ENCODE results near the gene TP53I11. TPM values are rescaled to one million over a fixed set of nuclear protein-coding genes. Genes with fewer than 3 reads are reported as not detected.

Gene TP53I11, protein sequence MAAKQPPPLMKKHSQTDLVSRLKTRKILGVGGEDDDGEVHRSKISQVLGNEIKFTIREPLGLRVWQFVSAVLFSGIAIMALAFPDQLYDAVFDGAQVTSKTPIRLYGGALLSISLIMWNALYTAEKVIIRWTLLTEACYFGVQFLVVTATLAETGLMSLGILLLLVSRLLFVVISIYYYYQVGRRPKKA
- 59.9 and 66.5 TPM in 2 replicates for total RNA-seq (2014; rRNA removed; shearing (Covaris generic))
- 117 and 118 TPM in 2 replicates for polyA plus RNA-seq (2016; fragmentation: Nextera tagmentation; extraction: Ambion mirVana)

DNA sequence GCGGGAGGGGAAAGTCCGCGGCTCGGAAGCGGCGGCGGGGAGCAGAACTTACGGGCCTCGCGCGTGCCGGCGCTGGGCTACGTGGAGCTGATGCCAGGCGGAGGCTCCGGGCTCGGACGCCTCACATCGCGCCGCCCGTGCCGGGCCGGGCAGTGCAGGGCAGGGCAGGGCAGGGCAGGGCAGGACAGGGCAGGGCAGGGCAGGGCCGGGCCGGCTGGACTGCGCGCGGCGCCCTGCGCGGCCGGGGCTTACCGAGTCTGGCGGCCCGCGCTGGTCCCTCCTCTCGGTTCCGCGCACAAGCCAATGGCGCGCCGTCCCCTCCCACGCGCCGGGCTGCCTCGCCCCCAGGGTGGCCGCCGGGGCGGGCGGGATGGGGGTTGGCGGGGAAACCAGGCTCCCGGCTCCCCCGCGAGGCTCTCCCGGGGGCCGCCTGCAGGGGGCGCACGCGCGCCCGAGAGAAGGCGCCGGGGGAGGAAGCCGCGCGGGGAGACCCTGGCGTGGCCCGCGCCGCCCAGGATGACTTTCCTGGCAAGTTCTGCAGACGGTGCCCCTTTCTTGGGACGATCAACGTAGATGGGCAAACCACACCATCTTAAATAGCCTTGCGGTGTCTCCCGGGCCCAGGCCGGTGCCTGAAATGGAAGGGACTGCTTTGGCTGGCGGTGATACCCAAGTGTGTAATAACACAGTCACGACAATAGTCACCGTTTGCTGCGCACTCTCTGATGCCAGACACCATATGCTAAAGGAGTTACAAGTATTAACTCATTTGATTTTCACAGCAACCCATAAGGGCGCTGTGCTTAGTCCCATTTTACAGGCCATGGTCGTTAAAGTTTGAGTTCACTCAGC, at the start of gene TP53I11:
Gene TP53I11, minus strand, starts transcription at position 259 of the 852 bp plus-strand sequence. CDS start 12,548 bp downstream, outside the sequence.
- H3K9me2 ChIP-seq (ENCODE audit: insufficient read depth): no peaks in the 10 kb centered on the region
- H3K4me2 ChIP-seq (ENCODE audit: unreplicated experiment): peak within 1 kb of the TSS; percentile 75
- no peaks in the 10 kb centered on the region for H3K9me3 ChIP-seq (ENCODE audit: low read depth)
- peak within 1 kb of the TSS; percentile 84 for H3K4me3 ChIP-seq
- TF ChIP-seq EZH2 (IDR thresholded peaks at IDR 0.05; ENCODE audit: insufficient read depth, poor library complexity, severe bottlenecking): no peak
- TF ChIP-seq EZH2phosphoT487 (IDR thresholded peaks at IDR 0.05; ENCODE audit: insufficient read depth, low read depth): no peak
- peaks cover 9% of the 10 kb centered on the region for H3K4me1 ChIP-seq (ENCODE audit: insufficient read depth)
- peak; percentile 87 for DNase-seq
- peak within 1 kb of the TSS; percentile 68 for H2AFZ ChIP-seq
- peak within 1 kb of the TSS; percentile 81 for H3K9ac ChIP-seq
- in situ Hi-C loops (cut with MboI): no loop called here
- H3K36me3 ChIP-seq (ENCODE audit: low read depth): no peaks in the 10 kb centered on the region
- peaks cover 12% of the 10 kb centered on the region; the same call in 1 of the 2 replicates for H3F3A ChIP-seq (ENCODE audit: insufficient read depth)
- H3K27ac ChIP-seq: no peak within 1 kb of the TSS
- H4K20me1 ChIP-seq (ENCODE audit: insufficient read depth): no peaks in the 10 kb centered on the region
- WGBS, 2 experiments (ENCODE audit: low coverage in 1 of 2, low lambda C conversion rate in 2 of 2, missing lambda C conversion rate in 2 of 2): 10 to 17% methylated on average over 41 to 63 of the region's 83 CpGs
- no peaks in the 10 kb centered on the region for H3K27me3 ChIP-seq (replicated peaks; ENCODE audit: insufficient read depth)
- peaks cover 19% of the 10 kb centered on the region for H3K79me2 ChIP-seq (ENCODE audit: insufficient read depth)

DNA sequence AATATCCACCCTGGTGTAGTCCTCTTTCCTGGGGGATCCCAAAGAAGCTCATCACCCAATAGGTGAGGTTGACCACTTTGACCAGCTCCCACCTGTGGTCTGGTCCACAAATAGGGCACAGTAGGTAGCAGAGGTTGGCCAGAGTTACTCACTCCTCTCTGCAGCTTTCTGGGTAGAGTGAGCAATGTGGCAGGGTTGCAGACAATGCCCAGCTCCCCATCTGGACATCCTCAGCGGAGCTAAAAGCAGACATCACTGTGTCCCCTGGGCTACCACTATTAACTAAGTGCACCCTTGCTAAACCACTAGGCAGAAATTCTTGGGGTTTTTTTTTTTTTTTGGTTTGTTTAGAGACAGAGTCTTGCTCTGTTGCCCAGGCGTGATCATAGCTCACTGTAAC, 48.4 kb upstream of the TP53I11 start:
- Histone ChIP-seq H3K4me2 (ENCODE audit: unreplicated experiment) (no peak overlapping the region), H3K27me3 (replicated peaks; ENCODE audit: insufficient read depth) (peaks cover 7% of the 10 kb centered on the region), H3K4me1 (ENCODE audit: insufficient read depth) (no peaks in the 10 kb centered on the region), H2AFZ (no peak overlapping the region), H3K9me2 (ENCODE audit: insufficient read depth) (no peaks in the 10 kb centered on the region), H3K36me3 (ENCODE audit: low read depth) (no peaks in the 10 kb centered on the region), H3K79me2 (ENCODE audit: insufficient read depth) (no peaks in the 10 kb centered on the region), H4K20me1 (ENCODE audit: insufficient read depth) (no peaks in the 10 kb centered on the region), H3K4me3 (no peak overlapping the region), H3F3A (ENCODE audit: insufficient read depth) (no peaks in the 10 kb centered on the region), H3K27ac (no peak overlapping the region), H3K9ac (no peak overlapping the region), H3K9me3 (ENCODE audit: low read depth) (no peaks in the 10 kb centered on the region)
- DNase-seq: no peak
- TF ChIP-seq EZH2phosphoT487 (IDR thresholded peaks at IDR 0.05; ENCODE audit: insufficient read depth, low read depth): no peak
- TF ChIP-seq EZH2 (IDR thresholded peaks at IDR 0.05; ENCODE audit: insufficient read depth, poor library complexity, severe bottlenecking): no peak
- in situ Hi-C loops (cut with MboI): no loop called here
- WGBS, 2 experiments (ENCODE audit: low coverage in 1 of 2, low lambda C conversion rate in 2 of 2, missing lambda C conversion rate in 2 of 2): 61 to 66% methylated on average over 2 of the region's 2 CpGs

DNA sequence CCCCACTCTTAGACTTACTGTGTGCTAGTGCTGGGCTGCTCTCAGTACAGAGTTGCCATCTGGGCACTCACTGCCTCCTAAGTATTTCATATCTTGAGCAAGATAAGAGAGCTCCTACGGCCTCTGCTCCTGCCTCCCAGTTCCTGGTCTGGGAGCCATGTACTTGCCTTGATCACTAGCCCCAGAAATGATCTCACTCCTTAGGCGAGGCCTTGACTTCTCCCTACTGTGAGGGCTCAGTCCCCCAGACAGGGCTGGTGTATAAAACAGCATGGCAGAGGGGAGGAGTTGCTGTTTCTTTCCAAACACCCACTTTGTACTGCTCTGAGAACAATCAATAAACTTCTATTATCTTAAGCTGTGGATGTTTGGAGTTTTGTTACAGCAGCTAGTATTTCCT, 47.4 kb upstream of the TP53I11 start:
- Histone ChIP-seq H2AFZ (no peak overlapping the region), H3K27ac (no peak overlapping the region), H3K4me1 (ENCODE audit: insufficient read depth) (no peaks in the 10 kb centered on the region), H3K27me3 (replicated peaks; ENCODE audit: insufficient read depth) (peaks cover 7% of the 10 kb centered on the region), H3K9me3 (ENCODE audit: low read depth) (no peaks in the 10 kb centered on the region), H4K20me1 (ENCODE audit: insufficient read depth) (no peaks in the 10 kb centered on the region), H3K9ac (no peak overlapping the region), H3K4me2 (ENCODE audit: unreplicated experiment) (no peak overlapping the region), H3K4me3 (no peak overlapping the region), H3F3A (ENCODE audit: insufficient read depth) (no peaks in the 10 kb centered on the region), H3K36me3 (ENCODE audit: low read depth) (no peaks in the 10 kb centered on the region), H3K9me2 (ENCODE audit: insufficient read depth) (no peaks in the 10 kb centered on the region), H3K79me2 (ENCODE audit: insufficient read depth) (no peaks in the 10 kb centered on the region)
- no peak for DNase-seq
- WGBS, 2 experiments (ENCODE audit: low coverage in 1 of 2, low lambda C conversion rate in 2 of 2, missing lambda C conversion rate in 2 of 2): 51 to 57% methylated on average over 2 of the region's 2 CpGs
- in situ Hi-C loops (cut with MboI): no loop called here
- no peak for TF ChIP-seq EZH2phosphoT487 (IDR thresholded peaks at IDR 0.05; ENCODE audit: insufficient read depth, low read depth)
- no peak for TF ChIP-seq EZH2 (IDR thresholded peaks at IDR 0.05; ENCODE audit: insufficient read depth, poor library complexity, severe bottlenecking)

DNA sequence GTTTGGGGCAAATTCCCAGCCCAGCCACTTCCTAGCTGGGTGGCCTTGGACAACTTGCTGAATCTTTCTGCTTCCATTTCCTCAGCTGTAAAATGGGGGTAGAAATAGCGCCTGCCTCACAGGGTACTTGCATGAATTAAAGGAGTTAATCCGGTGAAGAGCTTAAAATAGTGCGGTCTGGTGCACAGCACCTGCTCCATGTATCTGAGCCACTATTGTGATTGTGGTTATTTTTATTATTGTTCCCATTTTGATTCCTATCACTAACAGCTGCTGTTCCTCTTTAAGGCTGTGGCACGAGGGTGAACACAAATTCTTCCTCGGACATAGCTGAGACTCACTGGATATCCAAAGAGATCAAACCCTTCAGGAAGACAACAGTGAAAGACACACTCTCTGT, 46.9 kb upstream of the TP53I11 start:
- no peak overlapping the region for H3K27ac ChIP-seq
- H3K4me1 ChIP-seq (ENCODE audit: insufficient read depth): no peaks in the 10 kb centered on the region
- 74 to 81% methylated on average over 5 of the region's 5 CpGs for WGBS, 2 experiments (ENCODE audit: low coverage in 1 of 2, low lambda C conversion rate in 2 of 2, missing lambda C conversion rate in 2 of 2)
- H3K27me3 ChIP-seq (replicated peaks; ENCODE audit: insufficient read depth): peaks cover 7% of the 10 kb centered on the region
- H3K4me2 ChIP-seq (ENCODE audit: unreplicated experiment): no peak overlapping the region
- H3K9me2 ChIP-seq (ENCODE audit: insufficient read depth): no peaks in the 10 kb centered on the region
- H3K79me2 ChIP-seq (ENCODE audit: insufficient read depth): no peaks in the 10 kb centered on the region
- TF ChIP-seq EZH2phosphoT487 (IDR thresholded peaks at IDR 0.05; ENCODE audit: insufficient read depth, low read depth) (no peak), EZH2 (IDR thresholded peaks at IDR 0.05; ENCODE audit: insufficient read depth, poor library complexity, severe bottlenecking) (no peak)
- H3K36me3 ChIP-seq (ENCODE audit: low read depth): no peaks in the 10 kb centered on the region
- H4K20me1 ChIP-seq (ENCODE audit: insufficient read depth): no peaks in the 10 kb centered on the region
- no peak for DNase-seq
- H3K9ac ChIP-seq: no peak overlapping the region
- no peaks in the 10 kb centered on the region for H3F3A ChIP-seq (ENCODE audit: insufficient read depth)
- no peak overlapping the region for H3K4me3 ChIP-seq
- H2AFZ ChIP-seq: no peak overlapping the region
- in situ Hi-C loops (cut with MboI): no loop called here
- no peaks in the 10 kb centered on the region for H3K9me3 ChIP-seq (ENCODE audit: low read depth)
